ENCODE data around the gene OXLD1.

OXLD1 gene

DNA sequence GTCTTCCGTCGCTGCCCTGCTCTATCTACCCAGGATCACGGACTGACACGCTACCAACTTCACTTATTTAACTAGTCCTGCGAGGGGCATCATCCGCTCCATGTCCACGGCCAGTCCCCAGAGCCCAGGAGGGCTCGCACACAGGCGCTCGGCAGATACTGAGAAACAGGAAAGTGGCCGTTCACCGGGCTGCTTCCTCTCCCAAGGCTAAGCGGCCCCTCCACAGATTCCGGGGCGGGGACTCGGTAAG, 388 bp downstream of the OXLD1 start:
- TF ChIP-seq, protein P1, sequence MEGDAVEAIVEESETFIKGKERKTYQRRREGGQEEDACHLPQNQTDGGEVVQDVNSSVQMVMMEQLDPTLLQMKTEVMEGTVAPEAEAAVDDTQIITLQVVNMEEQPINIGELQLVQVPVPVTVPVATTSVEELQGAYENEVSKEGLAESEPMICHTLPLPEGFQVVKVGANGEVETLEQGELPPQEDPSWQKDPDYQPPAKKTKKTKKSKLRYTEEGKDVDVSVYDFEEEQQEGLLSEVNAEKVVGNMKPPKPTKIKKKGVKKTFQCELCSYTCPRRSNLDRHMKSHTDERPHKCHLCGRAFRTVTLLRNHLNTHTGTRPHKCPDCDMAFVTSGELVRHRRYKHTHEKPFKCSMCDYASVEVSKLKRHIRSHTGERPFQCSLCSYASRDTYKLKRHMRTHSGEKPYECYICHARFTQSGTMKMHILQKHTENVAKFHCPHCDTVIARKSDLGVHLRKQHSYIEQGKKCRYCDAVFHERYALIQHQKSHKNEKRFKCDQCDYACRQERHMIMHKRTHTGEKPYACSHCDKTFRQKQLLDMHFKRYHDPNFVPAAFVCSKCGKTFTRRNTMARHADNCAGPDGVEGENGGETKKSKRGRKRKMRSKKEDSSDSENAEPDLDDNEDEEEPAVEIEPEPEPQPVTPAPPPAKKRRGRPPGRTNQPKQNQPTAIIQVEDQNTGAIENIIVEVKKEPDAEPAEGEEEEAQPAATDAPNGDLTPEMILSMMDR (IDR thresholded peaks at IDR 0.05) = no peak
- no peak for TF ChIP-seq ZFX (IDR thresholded peaks at IDR 0.05; ENCODE audit: borderline replicate concordance)
- H3K27ac ChIP-seq = peak overlapping the region; percentile 84

GRCh38 chr17:81665205-81666091, 957 bp downstream of the OXLD1 start:
- no peak for TF ChIP-seq ZFX (IDR thresholded peaks at IDR 0.05; ENCODE audit: borderline replicate concordance)
- TF ChIP-seq, protein P1 (IDR thresholded peaks at IDR 0.05) = no peak
- peak overlapping the region; percentile 84 for H3K27ac ChIP-seq

- TF ChIP-seq, protein P1 (IDR thresholded peaks at IDR 0.05) = no peak
- no peak for TF ChIP-seq ZFX (IDR thresholded peaks at IDR 0.05; ENCODE audit: borderline replicate concordance)
- peak overlapping the region; percentile 34 for H3K27ac ChIP-seq
These were observed 2.3 kb downstream of the OXLD1 start for GRCh38 chr17:81664051-81664470.

GRCh38 chr17:81662002-81662401, 4.4 kb downstream of the OXLD1 start:
- no peak overlapping the region for H3K27ac ChIP-seq

GRCh38 chr17:81660441-81660840, 6.0 kb downstream of the OXLD1 start:
- H3K27ac ChIP-seq = peak overlapping the region; percentile 52
- TF ChIP-seq, protein P1 (IDR thresholded peaks at IDR 0.05) = no peak
- no peak for TF ChIP-seq ZFX (IDR thresholded peaks at IDR 0.05; ENCODE audit: borderline replicate concordance)

More at GRCh38 chr17:81662002-81662401, 4.4 kb downstream of the OXLD1 start:
- TF ChIP-seq, protein P1 (IDR thresholded peaks at IDR 0.05) = no peak
- TF ChIP-seq ZFX (IDR thresholded peaks at IDR 0.05; ENCODE audit: borderline replicate concordance) = no peak

DNA sequence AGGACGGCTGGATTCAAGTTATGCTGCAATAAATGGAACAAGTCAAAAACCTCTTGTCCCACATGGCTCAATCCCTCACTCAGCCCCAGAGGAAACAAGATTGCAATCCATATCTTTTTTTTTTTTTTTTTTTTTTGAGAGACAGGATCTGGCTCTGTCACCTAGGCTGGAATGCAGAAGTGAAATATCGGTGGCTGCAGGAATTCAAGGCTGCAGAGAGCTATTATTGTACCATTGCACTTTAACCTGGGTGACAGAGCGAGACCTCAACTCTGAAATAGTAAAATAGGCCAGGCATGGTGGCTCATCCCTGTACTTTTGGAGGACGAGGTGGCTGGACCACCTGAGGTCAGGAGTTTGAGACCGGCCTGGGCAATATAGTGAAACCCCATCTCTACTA, 7.4 kb downstream of the OXLD1 start:
- TF ChIP-seq, protein P1 (IDR thresholded peaks at IDR 0.05) = no peak
- TF ChIP-seq ZFX (IDR thresholded peaks at IDR 0.05; ENCODE audit: borderline replicate concordance) = no peak
- peak overlapping the region; percentile 52 for H3K27ac ChIP-seq

DNA sequence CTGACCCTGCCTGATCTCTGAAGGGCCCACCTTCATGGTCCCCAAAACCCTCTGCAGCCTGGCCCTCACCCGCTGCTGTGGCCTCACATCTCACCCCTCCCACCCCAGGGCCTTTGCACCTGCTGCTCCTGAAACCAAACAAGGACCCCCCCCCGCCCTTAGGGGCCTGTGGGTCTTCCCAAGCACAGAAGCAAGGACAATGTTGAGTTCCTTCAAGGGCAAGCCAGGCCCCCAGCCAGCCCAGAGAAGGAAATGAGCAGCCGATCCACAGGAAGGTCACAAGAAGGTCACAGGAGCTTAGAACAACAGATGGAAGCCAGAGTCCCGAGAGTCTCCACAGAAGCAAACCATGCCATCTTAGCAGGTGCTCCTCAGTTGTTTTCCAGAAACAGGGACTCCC, 9.6 kb downstream of the OXLD1 start:
- H3K27ac ChIP-seq = no peak overlapping the region
- TF ChIP-seq, protein P1 (IDR thresholded peaks at IDR 0.05) = no peak
- no peak for TF ChIP-seq ZFX (IDR thresholded peaks at IDR 0.05; ENCODE audit: borderline replicate concordance)

Data from 22Rv1 (cell line).